ENCODE measurements around the gene PTTG1IP2.
A peak's percentile ranks its signal among the peaks of the same experiment; 100 is the strongest.

Gene PTTG1IP2

DNA sequence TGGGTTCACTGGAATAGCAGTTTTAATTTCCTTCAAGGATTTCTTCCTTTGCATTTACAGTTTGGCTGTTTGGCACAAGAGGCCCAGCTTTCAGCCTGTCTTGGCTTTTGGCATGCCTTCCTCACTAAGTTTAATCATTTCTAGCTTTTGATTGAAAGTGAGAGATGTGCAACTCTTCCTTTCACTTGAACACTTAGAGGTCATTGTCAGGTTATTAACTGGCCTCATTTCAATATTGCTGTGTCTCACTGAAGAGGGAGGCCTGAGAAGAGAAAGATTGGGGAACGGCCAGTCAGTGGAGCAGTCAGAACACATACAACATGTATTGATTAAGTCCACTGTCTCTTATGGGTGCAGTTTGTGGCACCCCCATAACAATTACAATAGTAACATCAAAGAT is 33.9 kb downstream of the PTTG1IP2 start:
- no peak overlapping the region for H3K27ac ChIP-seq
- TF ChIP-seq, protein P1, sequence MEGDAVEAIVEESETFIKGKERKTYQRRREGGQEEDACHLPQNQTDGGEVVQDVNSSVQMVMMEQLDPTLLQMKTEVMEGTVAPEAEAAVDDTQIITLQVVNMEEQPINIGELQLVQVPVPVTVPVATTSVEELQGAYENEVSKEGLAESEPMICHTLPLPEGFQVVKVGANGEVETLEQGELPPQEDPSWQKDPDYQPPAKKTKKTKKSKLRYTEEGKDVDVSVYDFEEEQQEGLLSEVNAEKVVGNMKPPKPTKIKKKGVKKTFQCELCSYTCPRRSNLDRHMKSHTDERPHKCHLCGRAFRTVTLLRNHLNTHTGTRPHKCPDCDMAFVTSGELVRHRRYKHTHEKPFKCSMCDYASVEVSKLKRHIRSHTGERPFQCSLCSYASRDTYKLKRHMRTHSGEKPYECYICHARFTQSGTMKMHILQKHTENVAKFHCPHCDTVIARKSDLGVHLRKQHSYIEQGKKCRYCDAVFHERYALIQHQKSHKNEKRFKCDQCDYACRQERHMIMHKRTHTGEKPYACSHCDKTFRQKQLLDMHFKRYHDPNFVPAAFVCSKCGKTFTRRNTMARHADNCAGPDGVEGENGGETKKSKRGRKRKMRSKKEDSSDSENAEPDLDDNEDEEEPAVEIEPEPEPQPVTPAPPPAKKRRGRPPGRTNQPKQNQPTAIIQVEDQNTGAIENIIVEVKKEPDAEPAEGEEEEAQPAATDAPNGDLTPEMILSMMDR (conservative IDR thresholded peaks at IDR 0.05) = no peak

- TF ChIP-seq, protein P1 (conservative IDR thresholded peaks at IDR 0.05) = no peak
- no peak for TF ChIP-seq ZFX (IDR thresholded peaks at IDR 0.05)
- no peak overlapping the region for H3K27ac ChIP-seq
Observed at GRCh38 chr7:90507692-90508091, 38.3 kb downstream of the PTTG1IP2 start.

- no peak for TF ChIP-seq ZFX (IDR thresholded peaks at IDR 0.05)
- TF ChIP-seq, protein P1 (conservative IDR thresholded peaks at IDR 0.05) = no peak
- H3K27ac ChIP-seq = no peak overlapping the region
Observed at GRCh38 chr7:90511776-90512175, 42.3 kb downstream of the PTTG1IP2 start.

- no peak overlapping the region for H3K27ac ChIP-seq
- TF ChIP-seq, protein P1 (conservative IDR thresholded peaks at IDR 0.05) = no peak
- no peak for TF ChIP-seq ZFX (IDR thresholded peaks at IDR 0.05)
Observed at GRCh38 chr7:90512821-90513254, 43.4 kb downstream of the PTTG1IP2 start.

DNA sequence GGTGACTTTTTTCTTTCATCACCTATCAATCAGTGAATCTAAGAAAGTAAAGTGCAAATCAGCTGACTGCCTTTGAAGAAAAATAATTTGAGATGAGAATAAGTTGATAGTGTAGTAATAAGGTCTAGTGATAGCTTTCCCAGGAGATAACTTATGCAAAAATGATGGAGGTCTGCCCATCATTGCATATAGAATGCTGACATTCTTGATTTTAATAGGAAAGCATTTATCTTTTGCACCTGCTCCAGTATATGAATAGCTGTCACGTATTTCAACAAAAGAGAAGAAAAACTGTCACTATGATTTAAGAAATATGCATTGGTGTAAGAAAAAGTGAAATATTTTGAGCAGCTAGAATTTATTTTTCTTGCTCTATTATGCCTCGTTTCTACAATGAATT is 46.8 kb downstream of the PTTG1IP2 start:
- TF ChIP-seq, protein P1 (conservative IDR thresholded peaks at IDR 0.05) = no peak
- TF ChIP-seq ZFX (IDR thresholded peaks at IDR 0.05) = no peak
- no peak overlapping the region for H3K27ac ChIP-seq

GRCh38 chr7:90518630-90519029 is 49.2 kb downstream of the PTTG1IP2 start:
- H3K27ac ChIP-seq = no peak overlapping the region
- TF ChIP-seq ZFX (IDR thresholded peaks at IDR 0.05) = no peak

DNA sequence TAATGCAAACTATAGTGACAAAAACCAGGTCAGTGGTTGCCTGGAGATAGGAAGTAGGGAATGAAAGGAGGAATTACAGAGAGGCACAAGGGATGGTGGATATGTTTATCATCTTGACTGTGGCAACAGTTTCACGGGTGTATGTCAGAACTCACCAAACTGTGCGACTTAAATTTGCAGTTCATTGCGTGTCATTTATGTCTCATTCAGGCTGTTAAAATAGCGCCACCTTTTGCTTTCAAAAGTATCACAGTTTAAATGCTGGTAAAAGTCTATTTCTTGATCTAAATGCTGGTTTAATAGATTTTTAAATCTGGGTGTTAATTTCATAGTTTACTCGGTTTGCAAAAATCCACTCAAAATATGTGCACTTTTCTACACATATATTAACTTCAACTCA is 51.0 kb downstream of the PTTG1IP2 start:
- TF ChIP-seq ZFX (IDR thresholded peaks at IDR 0.05) = no peak
- TF ChIP-seq, protein P1 (conservative IDR thresholded peaks at IDR 0.05) = peak; percentile 44
- no peak overlapping the region for H3K27ac ChIP-seq

DNA sequence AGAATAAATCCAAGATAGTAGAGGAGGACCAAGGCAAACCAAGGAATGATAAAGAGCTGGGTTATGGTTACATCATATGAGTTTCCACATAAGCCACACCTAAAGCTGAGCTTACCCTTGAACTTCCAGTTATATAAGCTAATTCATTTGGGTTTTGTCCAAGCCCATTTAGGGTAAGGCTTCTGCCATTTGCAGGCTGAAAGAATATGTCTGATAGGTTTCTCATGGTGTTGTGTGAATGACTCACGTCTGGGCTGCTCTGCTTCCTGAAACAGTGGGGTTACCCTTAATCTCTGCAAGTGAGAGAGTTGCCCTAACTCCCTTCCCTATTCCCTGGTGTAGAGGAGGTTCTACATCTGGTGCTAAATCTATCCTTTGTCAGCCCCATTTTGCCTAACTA is 60.8 kb downstream of the PTTG1IP2 start:
- no peak overlapping the region for H3K27ac ChIP-seq
- TF ChIP-seq, protein P1 (conservative IDR thresholded peaks at IDR 0.05) = no peak
- no peak for TF ChIP-seq ZFX (IDR thresholded peaks at IDR 0.05)

Measured in C4-2B (cell line).